Activated gamma-delta T cell treated with anti-CD3 and anti-CD28 coated beads, Interleukin-2, amount 50 U/mL, for 16 hours (primary cell): ENCODE data around the gene SPCS1.
"Not testable (repeated sequence)": the region's sequence is repeated elsewhere in the genome, so short reads cannot be mapped to it uniquely, and the experiment has no call there.

Source experiments
- DNase-seq: peaks from one replicate; pipeline ENCODE4 v3.0.0-alpha.2; 2020; ENCODE audit warnings: low read depth

Gene SPCS1

DNA sequence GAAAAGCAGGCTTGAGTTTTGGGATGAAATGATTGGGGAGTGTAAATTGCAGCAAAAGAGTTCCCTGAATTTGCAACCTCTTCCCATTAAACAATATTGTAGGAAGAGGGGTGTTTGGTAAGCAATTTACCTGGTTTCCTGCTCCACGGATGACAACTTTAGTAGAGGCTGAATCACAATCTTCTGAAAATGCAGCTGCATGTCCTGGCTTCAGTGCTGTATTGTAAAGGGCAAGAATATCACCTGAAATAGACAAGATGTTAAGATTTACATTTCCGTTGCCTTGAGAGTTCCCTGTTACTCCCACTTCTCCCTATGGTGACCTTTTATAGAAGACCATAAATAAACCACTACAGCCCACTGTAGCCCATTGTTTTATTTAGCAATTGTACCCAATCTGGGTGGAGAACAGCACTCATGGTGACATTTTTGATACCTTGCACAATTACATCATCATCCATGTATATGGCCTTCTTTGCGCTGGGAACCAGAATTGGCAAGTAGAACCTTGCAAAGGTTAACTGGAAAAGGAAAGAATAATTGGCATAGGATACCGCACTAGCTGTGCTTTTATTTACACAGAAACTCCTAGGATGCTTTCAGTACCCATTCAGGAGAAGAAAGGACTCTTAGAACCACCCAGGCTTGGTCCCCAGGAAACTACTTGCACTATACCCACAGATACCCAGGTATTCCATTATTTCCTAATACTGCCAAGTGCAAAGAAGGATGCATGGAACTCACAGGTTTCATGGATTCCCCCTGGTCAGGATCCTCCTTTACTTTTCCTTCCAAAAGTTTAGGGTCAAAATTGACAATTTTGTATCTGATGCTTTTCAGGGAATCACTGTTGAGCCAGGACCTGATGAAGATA lies 9.9 kb upstream of the SPCS1 start:
- no peak for DNase-seq

DNA sequence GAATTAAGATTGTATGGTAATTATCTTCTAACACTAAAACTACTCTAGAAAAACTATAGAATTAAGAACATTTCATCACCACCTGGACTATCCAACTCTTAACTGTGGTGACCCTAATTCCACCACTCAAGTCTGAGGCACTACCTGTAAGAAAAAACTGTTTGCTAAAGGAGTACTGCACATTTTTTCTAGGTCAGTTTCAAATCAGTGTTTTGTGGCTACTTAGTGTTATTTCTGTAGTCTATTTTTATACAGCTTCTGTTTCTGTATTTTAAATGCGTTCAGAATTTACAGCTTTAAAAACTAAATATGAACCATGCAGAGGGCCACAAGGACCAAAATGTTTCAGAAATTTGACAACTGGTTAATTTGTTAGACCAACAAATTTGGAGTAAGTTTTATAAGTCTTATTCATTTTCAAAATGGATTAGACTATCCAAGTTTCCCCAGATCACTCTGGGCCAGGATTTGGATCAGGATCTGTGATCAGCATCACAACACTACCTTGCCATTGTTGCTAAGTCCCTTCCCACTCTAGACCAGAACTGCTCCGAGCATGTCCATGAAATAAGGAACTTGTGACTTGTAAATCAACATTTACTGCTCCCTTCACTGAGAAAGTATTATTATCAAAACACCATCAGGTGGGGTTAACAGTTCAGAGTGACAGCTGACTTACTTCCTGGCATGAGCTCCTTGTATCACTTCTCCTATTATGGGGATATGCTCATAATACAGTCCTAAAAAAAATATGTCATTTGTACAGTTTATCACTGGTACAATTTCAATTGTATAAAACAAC lies 8.9 kb upstream of the SPCS1 start:
- DNase-seq, result no peak

DNA sequence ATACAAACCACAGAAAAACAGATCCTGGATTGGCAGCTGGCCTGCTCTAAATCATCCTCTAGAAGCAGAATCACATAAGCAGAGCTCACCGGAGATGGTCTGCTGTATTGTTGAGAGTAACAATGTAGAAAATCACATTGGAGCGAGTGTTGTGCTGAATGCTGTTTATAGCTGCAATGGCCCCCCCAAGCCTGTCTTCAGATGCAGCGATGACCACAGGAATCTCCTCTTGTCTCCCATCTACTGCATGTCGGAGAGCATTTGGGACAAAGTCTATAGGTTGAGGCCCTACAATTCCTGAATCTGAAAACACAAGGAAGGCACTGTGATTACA lies 8.3 kb upstream of the SPCS1 start:
- DNase-seq, result no peak

DNA sequence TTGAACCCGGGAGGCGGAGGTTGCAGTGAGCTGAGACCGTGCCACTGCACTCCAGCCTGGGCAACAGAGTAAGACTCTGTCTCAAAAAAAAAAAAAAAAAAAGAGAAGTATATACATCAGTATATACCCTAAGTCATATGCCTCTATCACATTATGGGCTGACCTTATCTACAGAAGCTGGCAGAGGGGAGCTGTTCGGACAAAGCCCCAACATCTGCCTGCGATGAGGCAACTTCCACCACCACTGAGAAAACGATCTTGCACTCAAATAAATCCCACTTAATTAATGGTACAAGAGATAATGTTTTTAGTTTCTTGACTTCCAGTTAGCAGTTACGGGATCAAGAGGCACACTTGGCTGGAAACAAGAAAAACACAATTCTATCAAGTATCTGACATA lies 2.6 kb upstream of the SPCS1 start:
- no peak for DNase-seq

DNA sequence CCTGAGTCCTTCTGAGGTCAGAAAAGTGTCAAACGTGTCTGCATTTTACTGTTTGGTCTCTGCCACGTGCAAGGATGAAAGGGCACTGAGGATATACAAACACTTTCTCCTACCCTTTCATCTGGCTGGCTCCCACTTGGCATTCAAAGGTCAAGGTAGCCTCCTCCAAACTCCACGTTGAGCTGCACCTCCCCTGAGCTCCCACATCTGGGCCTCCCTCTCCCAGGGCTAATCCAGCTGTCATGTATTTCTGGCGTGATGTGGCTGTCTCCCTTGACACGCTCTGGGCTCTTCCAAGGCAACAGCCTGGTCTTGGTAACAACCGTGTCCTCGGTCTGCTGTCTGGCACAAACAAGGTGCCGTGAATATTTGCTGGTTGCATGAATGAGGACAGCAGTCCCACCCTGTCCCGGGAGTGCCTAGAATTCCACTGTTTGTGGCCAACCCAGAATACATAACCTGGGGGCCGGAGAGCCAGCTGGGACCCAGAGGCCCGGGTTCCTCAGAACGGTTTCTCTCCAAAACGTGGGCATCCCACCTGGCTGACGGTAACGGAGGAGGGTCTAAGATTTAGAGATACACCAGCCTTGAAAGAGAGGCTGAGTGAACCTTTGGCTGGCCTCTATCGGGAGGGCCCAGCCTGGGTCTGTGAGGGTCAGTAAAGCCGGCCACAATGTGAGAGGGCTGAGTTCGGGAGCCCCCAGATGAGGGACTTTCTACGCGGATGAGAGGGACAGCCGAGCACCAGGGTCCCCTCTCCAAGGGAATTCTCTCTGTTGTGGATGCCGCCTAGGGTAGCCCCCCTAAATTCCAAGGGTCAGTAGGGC lies 1.1 kb upstream of the SPCS1 start:
- DNase-seq, result no peak

DNA sequence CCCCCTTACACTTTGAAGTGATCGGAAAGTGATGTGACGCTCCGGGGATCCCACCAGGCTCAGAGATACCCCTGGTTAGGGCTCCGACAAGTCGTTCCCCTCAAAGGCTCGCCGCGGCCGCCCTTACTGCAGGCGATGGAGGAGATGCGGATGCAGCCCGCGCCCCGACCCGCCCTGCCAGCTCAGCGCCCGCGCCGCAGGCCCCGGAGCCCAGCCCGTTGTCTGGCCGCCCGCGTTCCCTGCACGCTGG lies 543 bp upstream of the SPCS1 start:
- DNase-seq, result no peak

DNA sequence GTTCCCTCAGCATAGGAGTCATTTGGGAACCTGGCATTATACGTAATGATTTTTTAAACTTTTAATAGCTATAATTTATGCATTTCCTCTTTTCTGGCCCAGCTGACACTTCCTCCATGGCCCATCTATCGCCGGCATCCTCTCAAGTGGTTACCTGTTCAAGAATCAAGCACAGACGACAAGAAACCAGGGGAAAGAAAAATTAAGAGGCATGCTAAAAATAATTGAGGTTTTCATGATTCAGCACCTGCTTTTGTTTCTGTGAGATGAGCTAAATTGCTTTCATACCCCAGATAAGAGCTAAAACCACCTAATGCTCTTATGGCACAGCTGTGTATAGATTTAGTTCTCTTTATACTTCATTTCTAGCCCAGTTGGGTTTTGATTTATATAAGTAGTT lies 1.7 kb downstream of the SPCS1 start:
- DNase-seq, result no peak

DNA sequence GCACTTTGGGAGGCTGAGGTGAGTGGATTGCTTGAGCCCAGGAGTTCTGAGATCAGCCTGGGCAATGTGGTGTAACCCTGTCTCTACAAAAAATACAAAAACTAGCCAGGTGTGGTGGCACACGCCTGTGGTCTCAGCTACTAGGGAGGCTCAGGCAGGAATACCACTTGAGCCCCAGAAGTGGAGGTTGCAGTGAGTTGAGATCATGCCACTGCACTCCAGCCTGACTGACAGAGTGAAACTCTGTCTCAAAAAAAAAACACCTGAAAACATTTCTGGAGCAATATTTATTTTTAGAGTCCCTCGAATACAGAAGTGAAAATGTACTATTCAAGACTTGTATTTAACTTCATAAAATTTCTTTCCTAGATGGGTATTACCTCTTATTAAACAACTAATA lies 4.6 kb downstream of the SPCS1 start:
- DNase-seq, result no peak

DNA sequence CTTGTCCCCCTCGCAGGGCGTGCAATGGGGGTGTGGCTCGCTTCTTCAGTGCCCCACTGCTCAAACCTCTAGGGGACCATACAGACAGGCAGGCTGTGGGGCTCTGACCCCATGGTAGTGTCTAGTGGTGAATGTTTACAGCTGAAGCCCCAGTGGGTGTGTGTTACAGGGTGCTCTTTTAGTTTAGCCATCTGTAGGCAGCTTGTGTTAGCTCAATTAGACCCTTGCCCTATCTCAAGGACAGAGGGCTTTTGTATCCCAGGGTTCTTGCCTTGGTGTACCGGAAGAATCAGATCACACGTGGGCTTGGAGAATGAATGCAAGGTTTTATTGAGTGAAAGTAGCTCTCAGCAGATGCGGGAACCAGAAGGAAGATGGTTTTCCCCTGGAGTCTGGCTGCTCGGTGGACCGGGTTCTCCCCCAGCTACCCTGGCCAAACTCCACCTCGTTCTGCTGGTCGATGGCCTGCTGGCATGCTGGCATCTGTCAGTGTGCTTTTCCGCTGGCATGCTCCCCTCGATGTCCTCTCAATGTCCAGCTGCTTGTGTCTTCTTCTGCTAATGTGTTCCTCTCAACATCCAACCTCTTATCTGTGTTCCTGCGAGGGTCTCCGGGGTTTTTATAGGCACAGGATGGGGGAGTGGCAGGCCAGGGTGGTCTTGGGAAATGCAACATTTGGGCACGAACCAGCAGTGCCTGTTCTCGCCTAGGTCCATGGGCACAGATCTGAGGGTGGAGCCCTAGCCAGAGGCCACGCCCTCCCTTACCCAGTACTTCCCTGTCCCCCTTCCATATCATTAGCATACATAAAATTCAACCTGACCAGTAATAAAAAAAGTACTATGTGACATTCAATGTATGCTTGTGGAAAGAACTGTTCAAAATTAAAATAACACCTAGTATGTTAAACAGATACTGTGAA lies 6.6 kb downstream of the SPCS1 start:
- no peak for DNase-seq

DNA sequence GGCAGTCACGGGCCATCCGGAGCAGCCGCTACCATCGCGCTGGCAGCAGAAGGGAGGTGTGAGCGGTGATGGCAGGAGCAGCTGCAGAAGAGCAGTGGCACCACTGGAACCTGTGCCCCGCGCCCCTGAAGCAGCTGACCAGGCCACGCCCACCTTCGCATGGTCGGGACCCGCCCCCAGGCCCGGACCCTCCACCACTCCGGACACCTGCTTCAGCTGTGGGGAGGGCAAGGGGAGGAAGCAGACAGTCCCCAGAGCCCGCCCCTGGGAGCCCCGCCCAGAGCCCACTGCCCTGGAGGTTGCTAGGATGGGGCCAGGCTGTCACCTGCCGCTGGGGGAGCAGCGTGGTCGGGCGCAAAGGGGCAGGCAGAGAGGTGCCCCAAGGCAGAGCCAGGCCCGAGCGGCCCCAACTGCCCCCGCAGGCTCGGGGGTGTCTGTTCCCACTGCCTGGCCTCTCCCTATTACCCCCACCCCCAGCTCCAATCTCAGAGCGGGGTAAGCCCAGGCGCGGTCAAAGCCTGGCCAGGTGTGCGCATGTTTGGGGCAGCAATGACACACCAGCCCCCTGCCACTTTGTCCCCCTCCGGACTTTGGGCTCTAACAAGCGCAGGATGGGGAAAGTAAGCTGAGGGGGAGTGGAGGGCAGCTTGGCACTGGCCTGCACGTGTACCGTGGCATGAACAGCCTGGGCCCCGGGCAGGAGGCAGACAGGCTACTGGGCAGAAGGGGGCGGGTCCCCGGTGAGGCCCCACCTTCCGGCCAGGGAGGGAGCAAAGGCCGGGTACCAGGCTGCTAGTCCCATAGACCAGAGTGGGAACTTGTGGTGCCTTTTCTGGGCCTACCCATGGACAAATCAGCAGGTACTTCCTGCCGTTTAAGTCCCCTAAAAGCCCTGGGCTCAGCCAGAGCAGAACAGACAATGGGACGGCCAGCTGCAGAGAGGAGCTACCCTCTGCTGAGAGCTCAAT lies 8.7 kb downstream of the SPCS1 start:
- no peak for DNase-seq

DNA sequence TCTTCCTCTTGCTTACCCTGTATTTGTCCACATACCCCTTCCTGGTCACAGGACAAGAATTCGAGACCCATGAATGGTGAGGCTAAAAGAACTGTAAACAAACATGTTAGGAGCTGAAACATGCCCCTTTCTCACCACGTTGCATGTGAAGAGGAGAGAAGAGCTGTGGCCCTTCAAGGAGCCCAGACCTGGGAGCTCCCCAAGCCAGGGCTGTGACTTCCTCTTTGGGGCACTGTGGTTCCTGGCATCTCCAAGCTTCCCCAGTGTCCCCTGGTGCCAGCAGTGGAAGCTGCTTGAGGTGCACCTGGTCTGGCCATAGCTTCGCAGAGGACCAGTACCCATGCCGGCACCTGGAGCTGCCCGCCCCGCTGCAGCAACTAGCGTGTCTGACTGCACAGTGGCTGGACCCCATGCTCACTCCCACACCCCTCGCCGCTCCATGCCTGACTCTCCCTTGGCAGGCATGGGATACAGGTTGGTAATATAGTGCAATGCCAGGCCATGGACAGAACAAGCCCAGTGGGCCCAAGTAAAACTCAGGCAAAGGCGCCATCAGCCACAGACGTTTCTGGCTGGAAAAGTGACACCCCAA lies 9.9 kb downstream of the SPCS1 start:
- DNase-seq, result no peak

DNA sequence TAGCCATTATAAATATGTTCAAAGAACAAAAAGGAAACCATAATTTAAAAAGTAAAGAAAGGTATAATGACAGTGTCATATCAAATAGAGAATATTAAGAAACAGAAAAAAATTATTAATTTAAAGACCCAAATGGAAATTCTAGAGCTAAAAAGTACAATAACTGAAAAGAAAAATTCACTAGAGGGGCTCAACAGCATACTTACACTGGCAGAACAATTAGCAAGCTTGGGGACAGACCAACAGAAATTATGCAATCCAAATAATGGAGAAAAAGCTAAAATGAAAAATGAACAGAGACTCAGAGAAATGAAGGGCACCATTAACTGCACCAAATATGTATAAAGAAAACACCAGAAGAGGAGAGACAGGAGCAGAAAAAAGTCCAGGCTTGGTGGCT lies 13.7 kb downstream of the SPCS1 start:
- DNase-seq, result no peak

DNA sequence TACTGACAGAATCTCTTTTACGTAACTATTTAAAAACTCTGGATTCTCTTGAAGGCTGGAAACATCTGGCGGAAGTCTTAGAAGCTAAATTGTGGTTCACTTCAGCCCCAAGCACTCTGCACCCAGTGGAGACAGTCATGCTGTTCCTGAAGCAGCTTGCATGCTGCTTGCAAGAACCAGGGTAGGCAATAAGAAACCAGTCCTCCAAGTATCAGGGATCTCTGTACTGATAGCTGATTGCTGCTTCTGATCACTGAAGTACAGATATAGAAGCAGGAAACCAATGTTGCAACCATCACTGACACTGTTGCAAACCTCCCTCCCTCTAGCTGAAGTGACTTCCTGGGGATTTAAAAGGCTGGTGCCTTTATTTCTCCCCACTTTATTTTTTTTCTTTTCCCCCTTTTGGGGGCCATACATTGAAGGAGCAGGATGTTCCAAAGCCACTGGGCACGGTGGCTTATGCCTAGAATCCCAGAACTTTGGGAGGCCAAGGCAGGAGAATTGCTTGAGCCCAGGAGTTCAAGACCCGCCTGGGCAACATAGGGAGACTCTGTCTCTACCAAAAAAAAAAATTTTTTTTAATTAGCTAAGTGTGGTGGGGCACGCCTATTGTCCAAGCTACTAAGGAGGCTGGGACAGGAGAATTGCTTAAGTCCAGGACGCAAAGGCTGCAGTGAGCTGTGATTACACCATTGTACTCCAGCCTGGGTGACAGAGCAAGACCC lies 15.3 kb downstream of the SPCS1 start:
- no peak for DNase-seq

DNA sequence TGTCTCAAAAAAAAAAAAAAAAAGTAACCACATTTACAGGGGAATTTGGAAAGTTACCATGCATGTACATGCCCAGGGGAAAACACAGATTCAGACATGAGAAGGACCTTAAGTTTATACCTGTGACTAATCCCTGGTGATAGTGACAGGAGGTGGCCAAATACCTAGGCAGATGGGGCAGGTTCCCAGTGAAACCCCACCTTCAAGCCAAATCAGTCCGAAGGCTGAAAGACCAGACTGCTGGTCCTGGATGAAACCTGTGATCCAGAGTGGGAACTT lies 15.8 kb downstream of the SPCS1 start:
- DNase-seq, result no peak

DNA sequence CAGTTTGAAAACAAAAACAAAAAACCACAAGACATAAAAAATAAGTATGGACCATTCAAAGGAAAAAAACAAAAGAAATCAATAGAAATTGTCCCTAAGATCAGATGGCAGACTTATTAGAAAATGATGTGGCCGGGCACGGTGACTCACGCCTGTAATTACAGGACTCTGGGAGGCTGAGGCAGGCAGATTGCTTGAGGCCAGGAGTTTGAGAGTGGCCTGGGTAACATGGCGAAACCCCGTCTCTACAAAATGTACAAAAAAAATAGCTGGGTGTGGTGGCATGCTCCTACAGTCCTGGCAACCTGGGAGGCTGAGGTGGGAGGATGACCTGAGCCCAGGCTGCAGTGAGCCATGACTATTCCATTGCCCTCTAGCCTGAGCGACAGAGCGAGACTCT lies 16.6 kb downstream of the SPCS1 start:
- no peak for DNase-seq

DNA sequence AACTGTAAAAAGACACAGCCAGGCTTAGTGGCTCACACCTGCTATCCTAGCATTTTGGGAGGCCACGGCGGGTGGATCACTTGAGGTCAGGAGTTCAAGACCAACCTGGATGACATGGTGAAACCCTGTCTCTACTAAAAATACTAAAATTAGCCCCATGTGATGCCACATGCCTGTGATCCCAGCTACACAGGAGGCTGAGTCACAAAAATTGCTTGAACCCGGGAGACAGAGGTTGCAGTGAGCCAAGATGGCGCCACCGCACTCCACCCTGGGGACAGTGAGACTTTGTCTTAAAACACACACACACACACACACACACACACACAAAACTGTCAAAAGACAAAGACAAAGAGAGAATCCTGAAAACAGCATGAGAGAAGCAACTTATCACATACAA lies 18.0 kb downstream of the SPCS1 start:
- no peak for DNase-seq

DNA sequence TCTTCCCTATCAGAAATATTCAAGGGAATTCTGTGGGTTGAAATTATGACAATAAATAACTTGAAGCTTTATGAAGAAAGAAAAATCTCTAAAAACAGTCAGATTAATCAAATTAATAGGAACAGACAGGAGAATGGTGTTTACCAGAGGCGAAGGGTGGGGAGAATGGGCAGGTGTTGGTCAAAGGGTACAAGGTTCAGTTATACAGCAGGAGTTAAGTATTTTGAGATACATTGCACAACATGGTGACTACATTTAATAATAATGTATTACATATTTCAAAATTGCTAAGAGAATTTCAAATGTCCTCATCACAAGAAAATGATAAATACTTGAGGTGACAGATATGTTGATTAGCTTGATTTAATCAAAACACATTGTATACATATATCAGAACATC lies 18.6 kb downstream of the SPCS1 start:
- no peak for DNase-seq

DNA sequence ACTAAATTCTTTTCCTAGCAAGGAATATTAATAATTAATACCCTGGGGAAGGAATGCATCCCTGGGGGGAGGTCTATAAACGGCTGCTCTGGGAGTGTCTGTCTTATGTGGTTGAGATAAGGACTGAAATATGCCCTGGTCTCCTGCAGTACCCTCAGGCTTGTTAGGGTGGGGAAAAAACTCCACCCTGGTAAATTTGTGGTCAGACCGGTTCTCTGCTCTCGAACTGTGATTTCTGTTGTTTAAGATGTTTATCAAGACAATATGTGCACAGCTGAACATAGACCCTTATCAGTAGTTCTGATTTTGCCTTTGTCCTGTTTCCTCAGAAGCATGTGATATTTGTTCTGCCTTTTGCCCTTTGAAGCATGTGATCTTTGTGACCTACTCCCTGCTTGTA lies 22.8 kb downstream of the SPCS1 start:
- not testable (repeated sequence) for DNase-seq

DNA sequence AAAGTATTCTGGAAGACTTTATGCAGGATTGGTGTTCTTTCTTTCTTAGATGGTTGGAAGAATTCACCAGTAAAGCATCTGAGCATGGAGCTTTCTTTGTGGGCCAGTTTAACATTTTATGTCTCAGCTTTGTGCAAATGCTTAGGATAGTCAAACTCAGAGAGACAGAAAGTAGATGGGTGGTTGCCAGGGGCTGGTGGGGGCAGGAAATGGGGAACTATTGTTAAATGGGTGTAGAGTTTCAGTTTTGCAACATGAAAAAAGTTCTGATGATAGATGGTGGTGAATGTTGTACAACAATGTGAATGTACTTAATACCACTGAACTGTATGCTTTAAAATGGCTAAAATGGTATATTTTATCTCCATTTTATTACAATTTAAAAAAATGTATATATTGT lies 24.8 kb downstream of the SPCS1 start:
- no peak for DNase-seq

DNA sequence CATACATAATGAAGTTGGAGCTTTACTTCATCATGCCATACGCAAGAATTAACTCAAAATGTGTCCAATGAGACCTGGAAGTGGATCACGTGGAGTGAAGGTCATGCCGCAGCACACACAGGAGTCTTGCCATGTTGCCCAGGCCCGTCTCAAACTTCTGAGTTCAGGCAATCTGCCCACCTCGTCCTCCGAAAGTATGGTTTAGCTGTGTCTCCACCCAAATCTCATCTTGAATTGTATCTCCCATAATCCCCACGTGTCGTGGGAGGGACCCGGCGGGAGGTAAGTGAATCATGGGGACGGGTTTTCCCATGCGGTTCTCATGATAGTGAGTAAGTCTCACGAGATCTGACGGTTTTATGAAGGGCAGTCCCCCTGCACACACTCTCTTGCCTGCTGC lies 25.7 kb downstream of the SPCS1 start:
- DNase-seq, result no peak
